ENCODE results near the gene FGF6.

FGF6 gene

DNA sequence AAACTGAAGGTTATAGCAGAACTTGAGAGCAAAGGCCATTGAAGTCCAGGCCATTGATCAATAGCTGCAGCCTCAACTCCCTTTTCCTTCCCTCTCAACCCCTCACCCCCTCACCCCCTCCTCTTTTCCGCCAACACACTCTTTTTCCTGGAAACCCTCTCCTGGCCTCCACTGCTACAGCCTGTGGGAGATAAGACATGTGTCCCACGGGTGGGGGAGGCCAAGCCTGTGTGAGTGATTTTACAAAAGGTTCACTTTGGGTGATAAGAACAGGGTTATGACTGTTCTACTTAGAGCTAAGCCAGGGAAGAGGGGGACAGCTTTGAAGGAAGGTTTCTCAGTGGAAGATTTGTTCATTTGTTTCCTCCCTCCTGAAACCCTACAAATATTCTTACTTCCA lies 57.0 kb downstream of the FGF6 start:
- H3K4me1 ChIP-seq (ENCODE audit: control insufficient read depth, insufficient read depth, low read length), result no peaks in the 10 kb centered on the region
- H3K9ac ChIP-seq (ENCODE audit: low read length in 2 of 2), result no peak overlapping the region
- no peaks in the 10 kb centered on the region for H3K36me3 ChIP-seq (ENCODE audit: control insufficient read depth in 2 of 2, insufficient read depth in 2 of 2, low read length in 2 of 2)
- H3K9me3 ChIP-seq (ENCODE audit: control insufficient read depth in 2 of 2, low read length in 2 of 2), result no peaks in the 10 kb centered on the region
- H3K27ac ChIP-seq (ENCODE audit: low read length), result no peak overlapping the region
- peaks cover 0 to 7% of the 10 kb centered on the region in 2 donors for H3K27me3 ChIP-seq (ENCODE audit: control insufficient read depth in 1 of 2, insufficient read depth in 2 of 2, low read length in 2 of 2)
- no peak overlapping the region for H3K4me3 ChIP-seq (ENCODE audit: low read length in 2 of 2)

DNA sequence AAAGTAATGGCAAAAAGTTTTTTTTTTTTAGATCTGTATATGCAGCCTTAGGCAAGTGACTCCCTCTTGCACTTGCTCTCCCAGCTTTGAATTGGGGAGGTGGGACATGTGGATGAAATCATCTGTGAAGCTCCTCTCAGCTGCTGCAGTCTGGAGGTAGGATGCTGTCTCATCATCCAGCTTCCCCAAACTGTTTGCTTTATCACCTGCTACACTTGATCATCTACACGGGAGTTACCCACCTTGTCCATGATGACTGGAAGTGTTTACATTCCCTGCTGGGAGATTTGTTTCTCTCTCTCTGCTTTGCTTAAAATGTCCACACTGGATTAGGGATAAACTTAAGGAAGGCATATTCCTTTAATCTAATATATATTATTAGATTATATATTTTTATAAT lies 57.6 kb downstream of the FGF6 start:
- H3K4me3 ChIP-seq (ENCODE audit: low read length in 2 of 2), result no peak overlapping the region
- no peaks in the 10 kb centered on the region for H3K4me1 ChIP-seq (ENCODE audit: control insufficient read depth, insufficient read depth, low read length)
- H3K27ac ChIP-seq (ENCODE audit: low read length), result no peak overlapping the region
- peaks cover 0 to 7% of the 10 kb centered on the region in 2 donors for H3K27me3 ChIP-seq (ENCODE audit: control insufficient read depth in 1 of 2, insufficient read depth in 2 of 2, low read length in 2 of 2)
- no peaks in the 10 kb centered on the region for H3K36me3 ChIP-seq (ENCODE audit: control insufficient read depth in 2 of 2, insufficient read depth in 2 of 2, low read length in 2 of 2)
- no peaks in the 10 kb centered on the region for H3K9me3 ChIP-seq (ENCODE audit: control insufficient read depth in 2 of 2, low read length in 2 of 2)
- H3K9ac ChIP-seq (ENCODE audit: low read length in 2 of 2), result no peak overlapping the region

DNA sequence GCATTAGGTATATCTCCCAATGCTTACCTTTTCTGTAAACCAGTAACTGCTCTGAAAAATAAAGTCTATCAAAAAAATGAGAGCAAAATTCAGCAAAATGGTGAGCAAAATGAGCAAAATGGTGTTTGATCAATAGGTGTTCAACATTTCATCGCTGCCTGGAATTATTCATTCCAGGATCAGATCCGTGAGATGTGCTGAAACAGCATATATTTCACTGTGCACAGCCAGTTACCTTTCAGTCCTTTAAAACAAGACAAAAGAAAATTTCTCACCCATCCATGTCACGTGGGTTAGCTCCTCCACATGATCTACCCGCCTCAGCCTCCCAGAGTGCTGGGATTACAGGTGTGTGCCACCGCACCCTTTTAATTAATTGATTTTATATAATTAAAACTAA lies 58.0 kb downstream of the FGF6 start:
- Histone ChIP-seq H3K27ac (ENCODE audit: low read length) (no peak overlapping the region), H3K4me1 (ENCODE audit: control insufficient read depth, insufficient read depth, low read length) (no peaks in the 10 kb centered on the region), H3K4me3 (ENCODE audit: low read length in 2 of 2) (no peak overlapping the region), H3K27me3 (ENCODE audit: control insufficient read depth in 1 of 2, insufficient read depth in 2 of 2, low read length in 2 of 2) (peaks cover 0 to 7% of the 10 kb centered on the region in 2 donors), H3K9ac (ENCODE audit: low read length in 2 of 2) (no peak overlapping the region), H3K9me3 (ENCODE audit: control insufficient read depth in 2 of 2, low read length in 2 of 2) (no peaks in the 10 kb centered on the region), H3K36me3 (ENCODE audit: control insufficient read depth in 2 of 2, insufficient read depth in 2 of 2, low read length in 2 of 2) (no peaks in the 10 kb centered on the region)

DNA sequence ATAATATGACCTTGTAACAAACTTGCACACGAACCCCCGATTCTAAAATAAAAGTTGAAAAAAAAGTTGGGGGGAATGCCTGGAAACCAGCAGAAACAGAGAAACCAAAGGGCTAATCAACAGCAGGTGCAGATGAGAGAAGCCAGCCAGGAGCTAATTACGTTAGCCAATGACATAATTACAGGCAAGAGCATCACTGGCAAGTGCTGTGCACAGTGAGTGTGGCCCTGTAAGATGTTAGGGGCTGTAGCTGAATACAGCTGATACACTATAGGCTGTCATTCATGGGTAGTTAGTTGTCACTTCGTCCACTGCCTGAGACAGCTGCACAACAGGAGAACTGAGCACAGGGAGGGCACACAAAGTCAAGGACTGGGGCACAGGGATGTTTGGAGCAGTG lies 58.8 kb downstream of the FGF6 start:
- no peak overlapping the region for H3K4me3 ChIP-seq (ENCODE audit: low read length in 2 of 2)

More for the DNA sequence above, 58.8 kb downstream of the FGF6 start:
- no peaks in the 10 kb centered on the region for H3K4me1 ChIP-seq (ENCODE audit: control insufficient read depth, insufficient read depth, low read length)
- H3K36me3 ChIP-seq (ENCODE audit: control insufficient read depth in 2 of 2, insufficient read depth in 2 of 2, low read length in 2 of 2), result no peaks in the 10 kb centered on the region
- no peaks in the 10 kb centered on the region for H3K9me3 ChIP-seq (ENCODE audit: control insufficient read depth in 2 of 2, low read length in 2 of 2)
- H3K27me3 ChIP-seq (ENCODE audit: control insufficient read depth in 1 of 2, insufficient read depth in 2 of 2, low read length in 2 of 2), result peaks cover 0 to 9% of the 10 kb centered on the region in 2 donors
- no peak overlapping the region for H3K9ac ChIP-seq (ENCODE audit: low read length in 2 of 2)
- no peak overlapping the region for H3K27ac ChIP-seq (ENCODE audit: low read length)

Measured in stomach smooth muscle (tissue), 2 donors.